ENCODE data around the gene PTPRG. TPM values are rescaled to one million over a fixed set of nuclear protein-coding genes. Genes with fewer than 3 reads are reported as not detected.

PTPRG gene
- total and polyA plus RNA-seq, 10 of the 15 experiments (the other 5 are each of a cell fraction or from before 2014, with no cell fraction given), result 0.29 to 20.7 (median 1.4) TPM

DNA sequence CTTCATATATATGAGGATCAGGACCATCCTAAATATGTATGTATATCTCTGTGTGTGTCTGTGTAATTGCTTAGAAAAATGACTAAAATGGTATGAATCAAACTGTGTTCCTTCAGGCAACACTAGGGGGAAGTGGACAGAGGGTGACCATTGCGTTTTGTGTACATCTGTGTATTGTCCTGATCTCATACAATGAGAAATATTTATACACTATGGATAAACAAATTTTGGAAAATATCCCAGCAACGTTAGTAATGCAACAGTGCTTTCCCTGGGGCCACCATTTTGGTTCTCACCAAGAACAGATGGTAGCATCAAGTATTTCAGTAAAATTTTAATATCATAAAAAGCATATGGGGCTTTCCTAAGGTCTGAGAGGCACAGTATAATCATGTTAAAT is 130.1 kb downstream of the PTPRG start:
- FAIRE-seq (no peak), DNase-seq (ENCODE audit: low read depth, low spot score) (no peak), ATAC-seq (no peak)
- in situ Hi-C loops (cut with MboI), result no loop called here
- 0% methylated on average over 2 of the region's 2 CpGs for WGBS (ENCODE audit: insufficient coverage, insufficient replicate concordance, low lambda C conversion rate, missing lambda C conversion rate)
- Histone ChIP-seq H3K27me3 (replicated peaks in 1 of 2; ENCODE audit: control insufficient read depth in 2 of 2, insufficient read depth in 2 of 2, low read length in 1 of 2) (no peaks in the 10 kb centered on the region; a peak in 1 of 4 replicates), H3K4me2 (ENCODE audit: control insufficient read depth, insufficient read depth) (no peak overlapping the region), H4K20me1 (ENCODE audit: control insufficient read depth, insufficient read depth) (no peaks in the 10 kb centered on the region), H3K36me3 (ENCODE audit: control insufficient read depth in 2 of 2, insufficient read depth in 2 of 2, low read length in 1 of 2) (no peaks in the 10 kb centered on the region), H3K9ac (ENCODE audit: control insufficient read depth, insufficient read depth, low read length) (no peak overlapping the region), H3K4me1 (ENCODE audit: control insufficient read depth, insufficient read depth, low read length) (no peaks in the 10 kb centered on the region), H3K79me2 (ENCODE audit: control insufficient read depth, insufficient read depth, low read length) (no peaks in the 10 kb centered on the region), H3K4me3 (no peak overlapping the region), H3K9me3 (replicated peaks; ENCODE audit: control insufficient read depth, insufficient read depth, low read length) (no peaks in the 10 kb centered on the region), H2AFZ (ENCODE audit: control insufficient read depth, low read depth, low read length) (no peak overlapping the region), H3K27ac (ENCODE audit: control insufficient read depth, insufficient read depth) (no peak overlapping the region)
- intact Hi-C loops (cut with micrococcal nuclease; ENCODE audit: unreplicated experiment), result no loop called here
- CTCF ChIA-PET, result interaction anchor here (1.1 kb wide), 1 partner anchor 8 kb away, joined by 4 read pairs; no protein-coding TSS in a partner anchor
- SMC1A ChIA-PET (ENCODE audit: uncharacterized antibody, unreplicated experiment), result interaction anchor here (1.2 to 2.5 kb wide), 2 partner anchors 10 kb away, joined by 3 to 18 read pairs; no protein-coding TSS in a partner anchor
- POLR2A ChIA-PET, result no interaction called here
- RAD21 ChIA-PET (ENCODE audit: unreplicated experiment), result interaction anchor here (1.2 to 1.4 kb wide), 2 partner anchors 8 to 9 kb away, joined by 3 to 4 read pairs; no protein-coding TSS in a partner anchor
- no TSS peak for BruUV-seq (replicated peaks)
- TF ChIP-seq, protein P1, sequence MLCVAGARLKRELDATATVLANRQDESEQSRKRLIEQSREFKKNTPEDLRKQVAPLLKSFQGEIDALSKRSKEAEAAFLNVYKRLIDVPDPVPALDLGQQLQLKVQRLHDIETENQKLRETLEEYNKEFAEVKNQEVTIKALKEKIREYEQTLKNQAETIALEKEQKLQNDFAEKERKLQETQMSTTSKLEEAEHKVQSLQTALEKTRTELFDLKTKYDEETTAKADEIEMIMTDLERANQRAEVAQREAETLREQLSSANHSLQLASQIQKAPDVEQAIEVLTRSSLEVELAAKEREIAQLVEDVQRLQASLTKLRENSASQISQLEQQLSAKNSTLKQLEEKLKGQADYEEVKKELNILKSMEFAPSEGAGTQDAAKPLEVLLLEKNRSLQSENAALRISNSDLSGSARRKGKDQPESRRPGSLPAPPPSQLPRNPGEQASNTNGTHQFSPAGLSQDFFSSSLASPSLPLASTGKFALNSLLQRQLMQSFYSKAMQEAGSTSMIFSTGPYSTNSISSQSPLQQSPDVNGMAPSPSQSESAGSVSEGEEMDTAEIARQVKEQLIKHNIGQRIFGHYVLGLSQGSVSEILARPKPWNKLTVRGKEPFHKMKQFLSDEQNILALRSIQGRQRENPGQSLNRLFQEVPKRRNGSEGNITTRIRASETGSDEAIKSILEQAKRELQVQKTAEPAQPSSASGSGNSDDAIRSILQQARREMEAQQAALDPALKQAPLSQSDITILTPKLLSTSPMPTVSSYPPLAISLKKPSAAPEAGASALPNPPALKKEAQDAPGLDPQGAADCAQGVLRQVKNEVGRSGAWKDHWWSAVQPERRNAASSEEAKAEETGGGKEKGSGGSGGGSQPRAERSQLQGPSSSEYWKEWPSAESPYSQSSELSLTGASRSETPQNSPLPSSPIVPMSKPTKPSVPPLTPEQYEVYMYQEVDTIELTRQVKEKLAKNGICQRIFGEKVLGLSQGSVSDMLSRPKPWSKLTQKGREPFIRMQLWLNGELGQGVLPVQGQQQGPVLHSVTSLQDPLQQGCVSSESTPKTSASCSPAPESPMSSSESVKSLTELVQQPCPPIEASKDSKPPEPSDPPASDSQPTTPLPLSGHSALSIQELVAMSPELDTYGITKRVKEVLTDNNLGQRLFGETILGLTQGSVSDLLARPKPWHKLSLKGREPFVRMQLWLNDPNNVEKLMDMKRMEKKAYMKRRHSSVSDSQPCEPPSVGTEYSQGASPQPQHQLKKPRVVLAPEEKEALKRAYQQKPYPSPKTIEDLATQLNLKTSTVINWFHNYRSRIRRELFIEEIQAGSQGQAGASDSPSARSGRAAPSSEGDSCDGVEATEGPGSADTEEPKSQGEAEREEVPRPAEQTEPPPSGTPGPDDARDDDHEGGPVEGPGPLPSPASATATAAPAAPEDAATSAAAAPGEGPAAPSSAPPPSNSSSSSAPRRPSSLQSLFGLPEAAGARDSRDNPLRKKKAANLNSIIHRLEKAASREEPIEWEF (IDR thresholded peaks at IDR 0.05; ENCODE audit: insufficient replicate concordance, low read depth, low read length), result no peak
- no peak for TF ChIP-seq NBN (IDR thresholded peaks at IDR 0.05)
